H54 (cell line): Measurements from ENCODE around the gene KSR1.
"Not testable (repeated sequence)": the region's sequence is repeated elsewhere in the genome, so short reads cannot be mapped to it uniquely, and the experiment has no call there.

ENCODE experiments used
- DNase-seq: peaks from one replicate; pipeline ENCODE4 v3.0.0; 2011; ENCODE audit warnings: low spot score, mixed read lengths; ENCODE audit not compliant: insufficient read length
- FAIRE-seq: peaks from 3 replicates; lab custom pipeline; 2011; peaks lifted over from hg19 to GRCh38; lab: Jason Lieb, UNC
- POLR2A ChIP-seq: IDR thresholded peaks from 2 replicates; pipeline ENCODE4 v1.6.1; 2011; ENCODE audit warnings: low read depth, mild to moderate bottlenecking, low read length

The KSR1 gene

GRCh38 chr17:27646232-27646631, 190.0 kb downstream of the KSR1 start:
- FAIRE-seq = no peak
- TF ChIP-seq POLR2A = no peak
- no peak for DNase-seq

- no peak for TF ChIP-seq POLR2A
- no peak for FAIRE-seq
- no peak for DNase-seq
Observed at GRCh38 chr17:27647765-27648164, 191.5 kb downstream of the KSR1 start.

GRCh38 chr17:27649111-27649571, 192.9 kb downstream of the KSR1 start:
- not testable (repeated sequence) for FAIRE-seq, DNase-seq

- DNase-seq (no peak), FAIRE-seq (no peak)
- no peak for TF ChIP-seq POLR2A
Observed at GRCh38 chr17:27649929-27650328, 193.7 kb downstream of the KSR1 start.

- DNase-seq (no peak), FAIRE-seq (no peak)
- no peak for TF ChIP-seq POLR2A
Observed at GRCh38 chr17:27650836-27651235, 194.6 kb downstream of the KSR1 start.

GRCh38 chr17:27651411-27652345, 195.4 kb downstream of the KSR1 start:
- no peak for DNase-seq

GRCh38 chr17:27653449-27653971, 197.3 kb downstream of the KSR1 start:
- not testable (repeated sequence) for DNase-seq, FAIRE-seq

More at GRCh38 chr17:27651411-27652345, 195.4 kb downstream of the KSR1 start:
- FAIRE-seq = no peak
- no peak for TF ChIP-seq POLR2A

GRCh38 chr17:27654136-27654535, 197.9 kb downstream of the KSR1 start:
- no peak for TF ChIP-seq POLR2A
- no peak for DNase-seq
- no peak for FAIRE-seq

- DNase-seq (peak; percentile 78), FAIRE-seq (no peak)
- no peak for TF ChIP-seq POLR2A
Observed at GRCh38 chr17:27654654-27655524, 198.6 kb downstream of the KSR1 start.

- not testable (repeated sequence) for FAIRE-seq, DNase-seq
Observed at GRCh38 chr17:27655525-27656111, 199.4 kb downstream of the KSR1 start.

GRCh38 chr17:27656620-27657019, 200.4 kb downstream of the KSR1 start:
- not testable (repeated sequence) for DNase-seq, FAIRE-seq

GRCh38 chr17:27657620-27658019, 201.4 kb downstream of the KSR1 start:
- DNase-seq (no peak), FAIRE-seq (no peak)
- no peak for TF ChIP-seq POLR2A

- DNase-seq (no peak), FAIRE-seq (no peak)
- TF ChIP-seq POLR2A = no peak
Observed at GRCh38 chr17:27659683-27660082, 203.4 kb downstream of the KSR1 start.

GRCh38 chr17:27660436-27660835, 204.2 kb downstream of the KSR1 start:
- DNase-seq (no peak), FAIRE-seq (no peak)
- no peak for TF ChIP-seq POLR2A
